Activated CD8-positive, alpha-beta memory T cell treated with anti-CD3 and anti-CD28 coated beads for 24 hours (primary cell): Measurements from ENCODE around the gene SIRT7.
A peak's percentile ranks its signal among the peaks of the same experiment; 100 is the strongest.
"Not testable (repeated sequence)": the region's sequence is repeated elsewhere in the genome, so short reads cannot be mapped to it uniquely, and the experiment has no call there.

Source experiments
- DNase-seq: peaks from one replicate; pipeline ENCODE4 v3.0.0-alpha.2; 2020

Gene SIRT7

DNA sequence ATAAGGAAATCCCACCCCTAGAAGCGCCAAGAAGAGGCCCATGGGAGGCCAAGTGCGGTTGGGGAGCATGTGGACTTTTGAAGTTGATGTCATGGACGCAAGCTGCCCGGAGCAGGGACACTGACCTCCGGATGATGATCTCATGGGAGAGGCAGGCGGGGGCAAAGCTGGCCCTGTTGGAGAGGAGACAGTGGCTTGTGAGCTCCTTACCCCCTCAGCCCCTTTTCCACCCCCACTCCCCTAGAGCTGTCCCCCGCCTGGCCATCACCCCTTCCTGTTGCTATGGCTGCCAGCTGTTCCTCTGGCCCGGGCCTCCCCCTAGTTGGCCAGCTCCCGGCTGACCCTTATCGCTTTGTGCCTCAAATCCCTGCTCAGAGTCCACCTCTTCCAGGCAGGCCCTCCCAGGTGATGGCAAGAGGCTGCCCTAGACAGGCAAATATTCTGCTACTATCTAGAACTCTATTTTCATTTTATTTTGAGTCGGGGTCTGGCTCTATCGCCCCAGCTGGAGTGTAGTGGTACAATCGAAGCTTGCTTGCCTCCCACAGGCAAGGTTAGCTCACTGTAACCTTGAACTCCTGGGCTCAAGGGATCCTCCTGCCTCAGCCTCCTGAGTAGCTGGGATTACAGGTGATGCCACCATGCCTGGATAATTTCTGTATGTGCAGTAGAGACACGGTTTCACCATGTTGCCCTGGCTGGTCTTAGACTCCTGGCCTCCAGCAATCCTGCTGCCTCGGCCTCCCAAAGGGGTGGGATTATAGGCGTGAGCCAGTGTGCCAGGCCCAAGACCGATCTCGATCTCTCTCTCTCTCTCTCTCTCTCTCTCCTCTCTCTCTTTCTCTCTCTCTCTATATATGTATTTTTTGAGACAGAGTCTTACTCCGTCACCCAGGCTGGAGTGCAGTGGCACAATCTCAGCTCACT, 36.4 kb upstream of the SIRT7 start:
- DNase-seq, result no peak

DNA sequence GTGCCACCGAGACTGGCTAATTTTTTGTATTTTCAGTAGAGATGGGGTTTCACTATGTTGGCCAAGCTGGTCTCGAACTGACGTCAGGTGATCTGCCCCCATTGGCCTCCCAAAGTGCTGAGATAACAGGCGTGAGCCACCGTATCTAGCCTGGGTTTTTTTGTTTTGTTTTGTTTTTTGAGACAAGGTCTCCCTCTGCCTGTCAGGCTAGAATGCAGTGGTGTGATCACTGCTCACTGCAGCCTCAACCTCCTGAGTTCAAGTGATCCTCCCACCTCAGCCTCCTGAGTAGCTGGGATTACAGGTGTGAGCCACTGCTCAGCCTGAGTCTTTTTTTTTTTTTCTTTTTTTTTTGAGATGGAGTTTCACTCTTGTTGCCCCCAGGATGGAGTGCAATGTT, 35.5 kb upstream of the SIRT7 start:
- not testable (repeated sequence) for DNase-seq

DNA sequence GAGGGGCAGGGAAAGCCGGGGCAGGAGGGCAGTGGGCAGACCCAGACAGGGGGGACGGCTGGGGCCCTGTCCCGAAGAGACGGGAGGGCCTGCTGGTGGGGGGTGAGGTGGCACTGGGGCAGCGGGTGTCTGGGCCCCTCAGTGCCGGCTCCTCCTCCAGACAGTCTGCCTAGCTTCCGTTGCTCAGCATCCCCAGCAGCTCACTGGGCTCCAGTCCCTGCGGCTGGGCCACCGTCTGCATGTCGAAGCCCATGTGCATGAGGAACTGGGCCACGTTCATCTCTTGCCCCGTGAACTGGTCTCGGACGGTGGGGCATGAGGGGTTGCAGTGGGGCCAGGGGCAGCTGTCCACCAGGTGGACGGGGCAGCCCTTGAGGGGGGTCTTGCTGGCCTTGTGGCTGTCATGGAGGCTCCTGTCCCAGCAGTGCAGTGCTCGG, 34.8 kb upstream of the SIRT7 start:
- DNase-seq, result no peak

DNA sequence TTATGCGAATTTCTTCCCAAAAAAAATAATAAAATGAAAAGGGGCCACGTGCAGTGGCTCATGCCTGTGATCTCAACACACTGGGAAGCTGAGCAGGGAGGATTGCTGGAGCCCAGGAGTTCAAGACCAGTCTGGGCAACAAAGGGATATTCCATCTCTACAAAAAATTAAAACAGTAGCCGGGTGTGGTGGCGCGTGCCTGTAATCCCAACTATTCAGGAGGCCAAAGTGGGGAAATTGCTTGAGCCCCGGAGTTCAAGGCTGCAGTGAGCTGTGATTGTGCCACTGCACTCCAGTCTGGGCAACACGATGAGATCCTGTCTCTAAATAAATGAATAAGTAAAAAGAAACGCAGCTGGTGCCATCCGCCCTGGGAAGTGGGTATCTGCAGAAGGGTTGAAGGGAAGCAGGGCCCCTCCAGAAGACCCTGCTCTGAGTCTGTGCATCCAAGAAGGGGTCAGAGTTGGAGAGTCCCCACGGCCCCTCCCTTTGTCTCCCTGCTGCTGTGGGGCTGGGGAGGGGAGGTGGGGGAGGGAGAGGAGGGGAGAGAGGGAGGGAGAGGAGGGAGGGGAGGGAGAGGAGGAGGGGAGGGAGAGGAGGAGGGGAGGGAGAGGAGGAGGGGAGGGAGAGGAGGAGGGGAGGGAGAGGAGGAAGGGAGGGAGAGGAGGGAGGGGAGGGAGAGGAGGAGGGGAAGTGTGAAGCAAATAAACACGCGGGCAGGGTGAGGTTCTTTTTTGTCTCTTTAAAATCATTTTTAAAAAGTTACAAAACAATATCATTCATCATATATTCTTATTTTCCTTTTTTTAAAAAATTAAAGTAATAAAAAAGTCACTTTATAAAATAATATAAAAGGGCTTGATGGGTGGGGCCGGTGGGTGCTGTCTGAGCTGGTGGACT, 34.1 kb upstream of the SIRT7 start:
- no peak for DNase-seq

DNA sequence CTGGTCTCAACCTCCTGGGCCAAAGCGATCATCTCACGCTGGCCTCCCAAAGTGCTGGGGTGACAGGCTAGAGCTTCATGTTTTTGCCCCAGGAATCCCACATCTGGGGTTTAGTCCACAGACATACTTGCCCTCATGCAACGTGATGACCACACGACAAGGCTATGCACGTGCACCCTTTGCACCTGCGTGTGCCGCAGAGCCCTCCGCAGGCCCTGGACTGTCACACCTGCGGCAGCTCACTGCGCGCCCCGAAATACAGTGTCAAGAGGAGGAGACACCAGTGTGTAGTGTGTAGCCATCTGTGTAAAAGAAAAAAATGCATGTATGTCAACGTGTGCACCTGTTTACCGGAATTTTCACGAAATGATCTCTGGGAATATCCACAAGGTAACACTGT, 32.5 kb upstream of the SIRT7 start:
- DNase-seq, result no peak

DNA sequence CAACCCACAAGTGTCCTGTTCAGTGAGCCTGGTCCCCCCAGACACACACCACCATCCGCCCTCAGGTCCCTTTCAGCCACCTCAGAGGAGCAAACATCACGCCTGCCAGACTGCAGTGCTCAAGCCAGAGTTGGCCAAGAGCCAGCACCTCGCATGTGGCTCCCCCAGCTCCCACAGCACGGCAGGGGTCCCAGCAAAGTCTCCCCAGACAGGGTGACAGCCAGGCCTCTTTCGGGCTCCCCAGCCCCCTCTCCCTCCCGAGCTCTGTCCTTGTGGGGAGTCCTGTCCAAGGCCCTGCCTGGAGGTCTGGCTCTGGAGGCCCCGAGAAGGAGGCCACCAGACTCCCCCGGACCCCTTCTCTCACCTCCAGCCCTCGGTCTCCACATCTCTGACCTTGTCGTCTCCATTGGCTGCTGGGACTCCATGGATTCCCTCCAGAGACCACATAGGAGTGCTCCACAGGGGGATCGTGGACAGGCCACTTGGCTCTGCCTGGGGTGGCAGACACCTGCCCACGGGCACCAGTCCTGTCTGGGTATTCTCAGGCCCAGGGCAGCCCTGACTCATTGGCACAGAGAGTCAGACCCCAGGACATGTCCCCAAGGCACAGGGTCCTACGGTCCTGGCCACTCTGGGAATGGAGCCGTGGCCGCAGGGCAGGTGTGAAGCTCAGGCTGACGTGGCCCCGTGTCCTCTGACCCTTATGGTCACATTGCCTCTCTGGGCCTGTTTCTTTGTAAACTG, 30.8 kb upstream of the SIRT7 start:
- DNase-seq, result no peak

DNA sequence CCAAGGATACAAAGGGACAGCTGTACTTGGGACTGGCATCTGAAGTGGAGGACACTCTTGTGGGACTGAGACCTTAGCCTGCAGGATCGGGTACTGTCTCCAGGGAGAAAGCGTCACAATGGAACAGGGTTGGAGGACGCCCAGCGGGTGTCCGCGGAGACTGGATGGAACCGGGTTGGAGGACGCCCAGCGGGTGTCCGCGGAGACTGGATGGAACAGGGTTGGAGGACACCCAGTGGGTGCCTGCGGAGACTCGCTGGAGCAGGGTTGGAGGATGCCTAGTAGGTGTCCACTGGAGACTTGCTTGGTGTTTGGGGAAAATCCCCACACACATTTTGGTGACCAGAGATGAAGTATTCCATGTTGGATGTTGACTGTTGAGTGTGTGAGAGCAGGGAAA, 29.2 kb upstream of the SIRT7 start, which contains the start of gene MYADML2:
MYADML2 (minus strand) TSS at position 45 of the 400 bp plus-strand sequence. CDS start 5,492 bp downstream, outside the sequence.
- DNase-seq, result no peak

DNA sequence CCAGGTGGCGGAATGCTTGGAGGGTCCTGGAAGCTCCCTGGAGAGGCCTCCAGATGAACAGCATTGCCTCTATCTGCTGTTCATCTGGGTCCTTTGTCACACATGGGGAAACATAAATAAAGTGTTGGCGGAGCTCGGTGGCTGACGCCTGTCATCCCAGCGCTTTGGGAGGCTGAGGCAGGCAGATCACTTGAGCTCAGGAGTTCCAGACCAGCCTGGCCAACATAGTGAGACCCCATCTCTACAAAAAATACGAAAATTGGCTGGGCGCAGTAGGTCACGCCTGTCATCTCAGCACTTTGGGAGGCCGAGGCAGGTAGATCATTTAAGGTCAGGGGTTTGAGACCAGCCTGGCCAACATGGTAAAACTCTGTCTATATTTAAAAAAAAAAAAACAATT, 26.9 kb upstream of the SIRT7 start:
- no peak for DNase-seq

DNA sequence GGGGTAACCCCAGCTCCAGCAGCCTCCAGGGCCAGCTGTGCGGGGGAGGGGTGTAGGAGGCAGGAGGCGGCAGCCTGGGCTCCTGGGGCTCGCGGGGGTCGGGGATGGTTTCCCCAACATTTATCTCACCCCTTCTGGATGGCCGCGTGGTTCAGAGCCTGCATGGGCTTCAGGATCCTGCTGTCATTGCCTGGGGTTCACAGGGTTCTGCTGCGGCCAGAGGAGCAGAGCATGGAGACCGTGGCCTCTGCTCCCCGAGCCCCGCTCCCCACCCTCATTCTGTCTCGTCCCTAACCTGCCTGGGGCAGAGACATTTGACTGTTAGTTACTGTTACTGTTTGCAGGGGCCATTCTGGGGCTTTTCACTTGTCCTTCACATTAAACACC, 24.2 kb upstream of the SIRT7 start:
- DNase-seq, result peak; percentile 50

DNA sequence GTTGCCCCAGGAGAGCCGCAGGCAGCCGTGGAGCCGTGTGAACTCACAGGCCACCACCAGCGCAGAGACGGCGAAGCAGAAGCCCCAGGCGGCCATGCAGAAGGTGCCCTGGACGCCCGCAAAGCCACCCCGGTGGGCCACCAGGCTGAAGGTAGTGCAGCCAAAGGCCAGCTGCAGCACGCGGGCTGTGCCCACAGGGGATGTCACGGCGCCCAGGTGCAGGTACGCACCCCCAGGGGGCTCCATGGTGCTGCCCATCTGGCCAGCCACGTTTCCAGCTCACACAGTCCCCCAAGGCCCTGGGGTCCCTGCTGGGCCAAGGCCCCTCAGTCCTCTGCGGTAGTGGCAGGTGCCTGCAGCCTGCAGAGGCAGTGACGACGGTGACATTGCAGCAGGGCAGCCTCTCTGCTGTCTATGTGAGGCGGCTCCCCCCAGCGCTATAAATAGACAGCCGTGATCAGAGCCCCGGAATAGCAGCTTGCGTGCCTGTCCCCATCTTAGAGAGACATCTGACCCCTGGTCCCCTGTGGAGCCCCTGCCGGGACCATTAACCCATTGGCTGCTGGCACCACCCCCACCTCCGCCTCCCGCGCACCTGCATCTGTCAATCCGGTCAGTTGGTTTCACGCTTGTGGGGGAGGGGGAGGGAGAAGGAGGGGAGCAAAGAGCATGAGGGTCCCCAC, 23.6 kb upstream of the SIRT7 start:
- DNase-seq, result peak; percentile 52

DNA sequence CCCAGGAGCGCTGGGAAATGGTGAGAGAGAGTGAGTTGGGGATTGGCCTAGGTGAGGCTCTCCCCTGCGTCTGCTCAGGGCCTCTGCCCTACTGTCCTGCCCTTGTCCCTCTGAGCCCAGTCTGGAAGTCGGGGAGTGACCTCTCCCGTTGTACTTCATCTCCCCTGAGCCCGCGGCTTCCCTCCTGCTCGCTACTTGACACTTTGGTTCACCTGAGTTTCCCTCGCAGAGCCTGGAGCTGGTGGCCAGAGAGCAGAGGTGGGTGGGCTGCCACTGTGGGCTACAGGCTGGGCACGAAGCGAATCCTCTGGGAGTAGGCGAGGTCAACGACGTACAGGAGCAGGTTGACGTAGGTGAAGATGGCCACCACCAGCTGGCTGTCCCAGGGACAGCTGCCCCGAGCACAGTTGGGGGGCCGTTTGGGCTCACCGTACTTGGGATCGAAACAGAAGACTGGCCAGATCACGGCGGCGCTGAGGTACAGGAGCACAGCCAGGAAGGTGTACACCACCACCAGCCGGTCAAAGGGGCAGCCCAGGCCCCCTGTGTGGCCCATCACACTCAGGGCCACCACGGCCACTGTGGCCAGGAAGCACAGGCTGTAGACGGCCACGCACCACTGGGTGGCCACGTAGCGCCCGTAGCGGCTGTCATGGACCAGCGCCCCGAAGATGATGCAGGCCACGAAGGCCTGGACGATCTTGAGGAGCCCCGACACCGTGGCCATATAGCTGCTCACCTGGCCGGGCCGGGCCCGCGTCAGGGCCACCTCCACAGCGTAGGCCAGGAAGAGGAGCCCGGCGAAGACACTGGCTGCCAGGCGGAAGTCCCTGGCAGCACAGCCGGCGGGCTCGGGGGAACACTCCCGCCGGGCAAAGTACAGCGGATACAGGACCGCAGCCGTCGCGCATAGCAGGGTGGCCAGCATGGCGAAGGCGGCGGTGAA, 22.8 kb upstream of the SIRT7 start:
- DNase-seq, result peak; percentile 54

DNA sequence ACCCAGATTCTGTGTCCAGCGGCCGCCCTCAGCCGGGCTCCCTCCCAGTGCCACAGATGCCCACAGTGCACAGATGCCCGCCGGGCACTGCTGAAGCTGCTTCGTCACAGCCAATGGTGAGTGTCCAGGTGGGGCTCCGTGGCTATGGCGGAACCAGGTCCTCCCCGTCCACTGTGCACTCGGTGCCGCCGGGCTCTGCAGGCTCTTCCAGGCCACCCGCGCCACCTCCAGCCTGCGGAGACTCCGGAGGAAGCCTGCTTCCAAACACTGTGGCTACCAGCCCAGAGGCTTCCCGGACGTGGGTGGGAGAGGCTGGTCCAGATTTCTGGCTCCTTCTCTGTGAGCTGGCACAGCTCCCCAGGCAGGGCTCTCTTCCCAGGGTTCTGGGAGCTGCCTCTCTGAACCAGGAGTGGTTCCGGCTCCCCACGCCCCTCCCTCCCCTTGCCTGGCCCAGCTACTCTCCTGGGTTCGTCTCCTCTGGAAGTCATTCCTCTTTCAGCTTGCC, 22.0 kb upstream of the SIRT7 start:
- peak; percentile 55 for DNase-seq

DNA sequence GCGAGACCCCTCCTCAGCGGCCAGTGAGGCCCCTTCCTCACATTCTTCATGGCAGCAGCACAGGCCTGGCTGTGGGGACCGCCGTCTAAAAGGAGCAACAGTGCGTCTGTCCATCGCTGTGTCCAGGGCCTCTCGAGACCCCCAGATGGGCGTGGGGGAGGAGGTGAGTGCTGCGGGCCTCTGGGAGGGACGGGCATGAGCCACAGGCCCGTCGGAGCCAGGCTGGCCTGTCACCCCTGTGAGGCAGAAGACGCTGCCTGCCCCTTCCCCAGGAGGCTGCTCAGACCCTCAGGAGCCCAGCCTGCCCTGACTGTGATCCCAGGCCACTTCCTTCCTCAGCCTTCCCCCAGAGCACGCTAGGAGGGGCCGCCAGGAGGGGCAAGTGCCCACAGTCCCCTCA, 21.2 kb upstream of the SIRT7 start:
- no peak for DNase-seq

DNA sequence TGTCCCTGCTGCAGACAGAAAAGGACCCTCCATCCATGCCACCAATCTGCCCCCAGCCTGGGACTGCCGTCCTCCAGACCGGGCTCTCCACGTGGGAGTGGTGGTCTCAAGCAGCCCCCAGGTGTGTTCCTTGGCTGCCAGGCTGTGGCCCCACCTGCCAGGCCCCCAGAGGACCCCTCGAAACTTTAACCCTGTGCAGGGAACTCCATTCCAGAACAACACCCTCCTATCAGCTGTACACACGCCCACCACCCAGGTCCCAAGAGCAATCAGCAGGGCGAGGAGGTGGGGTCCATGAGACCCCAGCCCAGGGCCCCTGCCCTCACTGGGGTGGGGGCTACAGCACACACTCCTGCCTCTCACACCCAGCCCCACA, 17.7 kb upstream of the SIRT7 start:
- no peak for DNase-seq

DNA sequence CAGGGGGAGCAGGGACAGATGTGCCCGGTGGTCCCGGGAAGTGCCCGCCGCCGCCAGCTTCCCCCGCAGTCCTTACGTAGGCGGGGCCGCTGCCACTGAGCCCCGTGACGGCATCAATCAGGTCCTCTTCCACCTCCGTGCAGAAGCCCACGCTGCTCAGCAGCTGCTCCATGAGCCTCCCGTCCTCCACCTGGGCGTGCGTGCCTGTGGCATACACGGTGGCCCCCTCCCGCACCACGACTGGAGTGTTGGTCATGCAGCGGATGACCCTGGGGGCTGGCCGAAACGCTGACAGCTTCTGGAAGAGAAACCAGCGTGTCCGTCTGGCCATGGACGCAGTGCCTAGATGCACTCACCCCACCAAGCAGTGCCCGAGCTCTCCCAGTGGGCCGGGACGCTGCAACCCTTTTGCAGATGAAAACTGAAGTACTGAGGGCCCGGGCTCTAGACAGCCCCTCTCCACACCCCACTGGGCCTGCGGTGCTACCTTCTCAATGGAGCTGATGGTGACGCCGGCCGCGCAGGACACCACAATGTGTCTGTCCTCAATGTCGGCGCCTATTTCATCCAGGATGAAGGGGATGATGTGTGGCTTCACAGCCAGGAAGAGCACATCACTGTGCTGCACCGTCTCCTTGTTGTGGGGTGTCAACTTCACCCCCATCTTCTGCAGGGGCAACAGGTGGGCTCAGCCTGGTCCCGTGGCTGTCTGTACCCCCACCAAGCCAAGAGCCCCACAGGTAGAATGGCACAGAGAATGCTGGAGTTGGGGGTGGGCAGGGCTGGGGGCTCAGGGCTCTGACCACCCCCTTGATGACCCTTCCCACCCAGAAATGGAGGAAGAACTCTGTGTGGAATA, 17.1 kb upstream of the SIRT7 start:
- DNase-seq, result no peak

DNA sequence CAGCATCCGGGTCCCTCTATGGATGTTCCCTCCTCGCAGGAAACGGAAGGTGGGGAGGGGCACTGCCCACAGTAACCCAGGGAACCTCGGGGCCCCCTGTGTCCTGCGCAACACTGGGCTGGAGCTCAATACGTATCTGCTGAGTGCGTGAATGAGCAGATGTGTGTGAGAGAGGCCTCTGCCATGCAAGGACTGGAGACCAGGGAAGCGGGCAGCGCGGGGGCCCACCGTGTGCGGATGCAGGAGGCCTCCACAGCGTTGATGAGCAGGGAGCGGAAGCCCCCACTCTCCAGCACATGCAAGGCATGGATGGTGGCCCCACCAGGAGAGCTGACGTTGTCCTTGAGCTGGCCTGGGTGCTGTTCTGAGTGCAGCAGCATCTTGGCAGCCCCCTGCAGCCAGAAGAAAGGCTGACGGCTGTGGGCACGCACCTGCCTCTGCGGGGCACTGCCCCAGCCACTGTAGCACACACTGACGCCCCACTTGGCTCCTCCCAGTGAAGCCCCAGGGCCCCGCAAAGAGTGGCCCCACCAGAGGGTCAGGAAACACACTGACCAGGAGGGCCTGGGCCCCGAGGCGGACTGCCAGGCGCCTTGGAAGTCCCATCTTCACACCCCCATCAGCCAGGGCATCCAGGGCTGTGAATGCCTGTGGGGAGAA, 16.3 kb upstream of the SIRT7 start:
- DNase-seq, result no peak

DNA sequence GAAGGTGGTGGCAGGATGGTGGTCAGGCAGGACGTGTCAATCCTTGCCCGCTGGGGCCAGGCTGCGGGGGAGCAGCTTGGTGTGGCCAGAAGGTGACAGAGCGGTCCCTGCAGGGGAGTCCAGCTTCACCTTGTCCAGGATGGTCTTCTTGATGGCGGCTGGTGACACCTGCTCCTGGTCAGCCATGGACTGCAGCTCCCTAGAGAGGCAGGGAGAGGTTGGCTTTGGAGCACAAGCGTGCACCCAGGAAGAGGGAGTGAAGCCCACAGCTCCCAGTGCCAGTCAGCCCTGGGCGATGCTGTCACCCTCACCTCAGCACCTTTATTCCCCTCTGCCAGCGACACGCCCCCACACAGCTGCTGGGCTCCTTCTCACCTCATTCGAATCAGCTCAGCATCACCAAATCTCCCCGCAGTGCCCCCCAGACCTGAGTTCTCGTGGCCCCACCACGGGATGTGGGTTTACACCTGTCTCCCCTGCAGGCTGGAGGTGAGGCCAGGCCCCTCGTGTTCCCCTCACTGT, 15.3 kb upstream of the SIRT7 start:
- no peak for DNase-seq

DNA sequence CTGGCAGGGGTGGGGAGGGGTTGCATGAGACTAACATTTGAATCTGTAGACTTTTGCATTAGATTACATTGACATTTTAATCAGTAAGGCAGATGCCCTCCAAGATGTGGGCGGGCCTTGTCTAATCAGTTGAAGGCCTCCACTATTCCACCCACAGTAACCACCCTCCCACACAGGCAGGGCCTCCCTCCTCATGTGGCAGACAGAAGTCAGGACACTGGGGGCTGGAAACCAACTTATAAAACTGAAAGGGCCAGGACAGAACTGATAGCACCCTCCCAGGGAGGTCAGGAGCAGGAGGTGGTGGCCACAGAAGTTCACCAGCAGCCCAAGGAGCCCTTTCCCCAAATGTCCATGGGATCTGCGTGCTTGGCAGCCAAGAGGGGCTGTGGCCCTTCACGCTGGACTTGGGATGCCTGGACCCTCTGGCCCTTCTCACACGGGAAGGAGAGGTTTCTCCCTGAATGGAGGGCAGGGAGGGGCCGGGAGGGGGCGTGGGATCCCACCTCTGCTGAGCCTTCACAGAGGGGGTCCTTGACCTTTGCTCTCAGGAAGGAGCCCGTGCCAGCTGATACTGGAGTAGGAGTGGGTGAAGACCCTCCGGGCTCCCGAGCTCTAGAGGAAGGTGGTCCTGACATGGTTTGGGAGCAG, 14.5 kb upstream of the SIRT7 start:
- no peak for DNase-seq
